Activated T-helper 2 cell treated with anti-CD3 and anti-CD28 coated beads, Interferon-gamma antibody, Interleukin-2, Interleukin-4, amounts not matched to agents 10 μg/mL and 5 μg/mL and 100 μg/mL, durations not matched to agents 14 hours and 24 hours and 36 hours (primary cell): ENCODE measurements around the gene HOXC12. TPM values are rescaled to one million over a fixed set of nuclear protein-coding genes. Genes with fewer than 3 reads are reported as not detected.

Experiments used
- DNase-seq: peaks from one replicate; pipeline ENCODE4 v3.0.0; 2021; ENCODE audit warnings: low spot score
- H3K27ac Mint-ChIP-seq: one replicate; pipeline ENCODE4 v1.8.0; 2021; ENCODE audit warnings: mixed read lengths
- H3K27me3 Mint-ChIP-seq: one replicate; pipeline ENCODE4 v1.8.0; 2021; ENCODE audit warnings: low read depth, mixed read lengths
- H3K36me3 Mint-ChIP-seq: one replicate; pipeline ENCODE4 v1.8.0; 2021; ENCODE audit warnings: low read depth, mixed read lengths
- H3K4me1 Mint-ChIP-seq: one replicate; pipeline ENCODE4 v1.8.0; 2021; ENCODE audit warnings: low read depth, mixed read lengths
- H3K4me3 Mint-ChIP-seq: one replicate; pipeline ENCODE4 v1.8.0; 2021; ENCODE audit warnings: low read depth, mild to moderate bottlenecking, moderate library complexity, mixed read lengths
- H3K9me3 Mint-ChIP-seq: one replicate; pipeline ENCODE4 v1.8.0; 2021; ENCODE audit warnings: mixed read lengths
- intact Hi-C: fragments of 100-400 bp; cut with micrococcal nuclease; formaldehyde crosslinking; loops from one replicate; pipeline ENCODE4 v1.15.1; 2023
- total RNA-seq: library from RNA; stranded (reverse); gene quantifications from 2 replicates; pipeline ENCODE4 v1.2.3, GENCODE V29; 2022

Gene HOXC12
- total RNA-seq, 1 donor from 2014 or later = not detected

- Mint-ChIP-seq H3K9me3 (no peaks in the 10 kb centered on the region), H3K4me1 (peaks cover 5% of the 10 kb centered on the region), H3K36me3 (no peaks in the 10 kb centered on the region), H3K27ac (no peak overlapping the region), H3K27me3 (peaks cover 87% of the 10 kb centered on the region), H3K4me3 (no peak overlapping the region)
- no peak for DNase-seq
- intact Hi-C loops = no loop called here
Observed at GRCh38 chr12:53980802-53981496, 26.2 kb downstream of the HOXC12 start.

DNA sequence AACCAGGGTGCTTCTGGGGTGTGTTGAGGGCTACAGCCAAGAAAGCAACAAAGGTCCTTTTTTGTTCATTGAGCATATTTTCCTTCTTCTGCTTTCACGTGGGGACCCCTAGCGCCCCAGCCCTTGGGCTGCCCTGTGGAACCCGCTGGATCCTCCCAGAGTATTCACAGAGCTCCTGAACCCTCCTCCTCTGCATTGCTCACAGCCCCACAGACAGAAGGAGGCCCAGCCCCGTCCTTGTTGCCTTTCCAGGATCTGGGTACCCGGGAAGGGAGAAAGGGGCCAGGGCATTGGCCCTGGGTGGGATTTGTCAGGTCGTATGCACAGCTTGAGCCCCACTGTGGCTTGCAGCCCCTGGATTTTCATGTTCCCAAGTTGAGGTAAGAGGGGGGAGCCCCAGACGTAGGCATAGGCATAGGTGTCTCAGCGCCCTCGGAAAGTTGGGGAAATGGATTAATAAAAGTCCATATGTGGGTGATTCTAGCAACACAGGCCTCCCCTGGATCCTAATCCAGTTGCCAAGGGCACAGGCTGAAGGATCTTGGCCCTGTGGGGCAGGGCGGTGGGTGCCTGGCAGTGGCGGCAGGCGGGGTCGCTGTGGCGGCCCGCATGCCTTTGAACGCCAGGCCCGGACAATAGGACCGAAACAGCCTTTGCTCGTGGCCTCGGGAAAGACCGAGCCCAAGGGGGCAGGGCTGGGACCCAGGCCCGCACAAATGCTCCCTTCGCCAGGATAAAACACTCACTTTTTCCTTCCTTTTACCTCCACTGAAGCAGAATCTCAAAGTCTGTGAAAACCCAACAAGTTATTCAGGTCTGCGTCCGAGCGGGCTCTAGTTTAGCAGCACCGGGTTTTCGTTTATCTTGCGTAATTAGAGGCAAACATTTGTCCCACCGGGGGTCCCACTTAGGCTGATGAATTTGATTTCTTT is 27.2 kb downstream of the HOXC12 start:
- Mint-ChIP-seq H3K9me3 (no peaks in the 10 kb centered on the region), H3K27ac (no peak overlapping the region), H3K4me3 (no peak overlapping the region), H3K4me1 (peaks cover 9% of the 10 kb centered on the region), H3K27me3 (peaks cover 88% of the 10 kb centered on the region), H3K36me3 (no peaks in the 10 kb centered on the region)
- no peak for DNase-seq
- intact Hi-C loops = no loop called here

GRCh38 chr12:53982648-53983567 is 28.2 kb downstream of the HOXC12 start:
- intact Hi-C loops = no loop called here
- no peak for DNase-seq
- Mint-ChIP-seq H3K9me3 (no peaks in the 10 kb centered on the region), H3K27me3 (peaks cover 90% of the 10 kb centered on the region), H3K4me1 (peaks cover 9% of the 10 kb centered on the region), H3K36me3 (no peaks in the 10 kb centered on the region), H3K4me3 (no peak overlapping the region), H3K27ac (no peak overlapping the region)

DNA sequence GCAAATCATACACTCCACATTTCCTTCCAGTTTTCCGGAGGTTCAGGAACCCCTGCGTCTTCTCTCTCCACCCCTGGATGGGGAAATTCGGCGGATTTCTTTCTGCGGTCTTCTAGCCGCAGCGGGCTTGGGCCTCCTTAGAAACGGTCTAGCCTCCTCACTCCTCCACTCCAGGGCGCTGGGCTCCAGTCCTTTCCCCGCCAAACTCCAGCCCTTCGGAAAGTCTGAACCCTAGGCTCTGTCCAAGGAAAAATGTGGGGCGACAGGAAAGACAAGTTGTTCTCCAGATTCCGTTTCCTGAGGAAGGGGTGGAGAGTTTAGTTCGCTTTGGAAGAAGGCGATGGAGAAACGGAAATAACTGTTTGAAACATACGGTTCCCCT is 28.9 kb downstream of the HOXC12 start:
- no peaks in the 10 kb centered on the region for H3K9me3 Mint-ChIP-seq
- H3K27me3 Mint-ChIP-seq = peaks cover 90% of the 10 kb centered on the region
- H3K4me1 Mint-ChIP-seq = peaks cover 9% of the 10 kb centered on the region
- H3K36me3 Mint-ChIP-seq = no peaks in the 10 kb centered on the region
- no peak for DNase-seq
- intact Hi-C loops = no loop called here
- no peak overlapping the region for H3K4me3 Mint-ChIP-seq
- no peak overlapping the region for H3K27ac Mint-ChIP-seq

DNA sequence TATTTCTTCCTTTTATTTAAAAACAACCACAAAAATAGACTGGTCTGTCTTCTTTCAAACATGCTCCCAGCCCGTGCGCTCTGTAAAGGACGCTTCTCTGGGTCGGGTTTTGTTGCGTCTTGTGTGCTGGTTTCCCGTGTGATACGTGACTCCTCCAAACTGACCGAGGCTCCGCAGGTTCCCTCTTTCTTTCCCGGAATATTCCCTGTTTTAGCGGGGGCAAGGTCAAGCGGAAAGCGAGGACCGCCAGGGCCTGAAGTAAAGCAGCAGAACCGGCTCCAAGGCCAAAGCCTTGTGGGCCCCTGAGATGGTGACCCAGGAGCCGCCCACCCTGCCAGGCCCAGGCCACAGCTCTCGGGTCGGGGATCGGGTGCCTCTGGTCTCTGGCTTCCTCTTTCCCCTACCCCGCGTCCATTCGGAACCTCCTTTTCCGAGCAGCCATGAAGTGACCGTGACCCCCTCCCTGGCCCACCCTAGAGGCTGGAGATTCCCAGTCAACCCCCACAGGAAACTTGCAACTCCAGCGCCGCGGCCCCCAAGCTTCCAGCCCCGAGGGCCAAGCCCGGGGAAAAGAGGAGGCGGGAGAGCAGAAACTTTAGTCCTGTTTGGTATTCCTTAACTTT is 29.4 kb downstream of the HOXC12 start:
- DNase-seq = no peak
- Mint-ChIP-seq H3K27me3 (peaks cover 90% of the 10 kb centered on the region), H3K9me3 (no peaks in the 10 kb centered on the region), H3K4me1 (peaks cover 11% of the 10 kb centered on the region), H3K36me3 (no peaks in the 10 kb centered on the region), H3K27ac (no peak overlapping the region), H3K4me3 (no peak overlapping the region)
- intact Hi-C loops = loop anchor here (2.0 kb wide), 2 partner anchors 15 to 49 kb away; partner anchors contain the start of gene HOXC5

DNA sequence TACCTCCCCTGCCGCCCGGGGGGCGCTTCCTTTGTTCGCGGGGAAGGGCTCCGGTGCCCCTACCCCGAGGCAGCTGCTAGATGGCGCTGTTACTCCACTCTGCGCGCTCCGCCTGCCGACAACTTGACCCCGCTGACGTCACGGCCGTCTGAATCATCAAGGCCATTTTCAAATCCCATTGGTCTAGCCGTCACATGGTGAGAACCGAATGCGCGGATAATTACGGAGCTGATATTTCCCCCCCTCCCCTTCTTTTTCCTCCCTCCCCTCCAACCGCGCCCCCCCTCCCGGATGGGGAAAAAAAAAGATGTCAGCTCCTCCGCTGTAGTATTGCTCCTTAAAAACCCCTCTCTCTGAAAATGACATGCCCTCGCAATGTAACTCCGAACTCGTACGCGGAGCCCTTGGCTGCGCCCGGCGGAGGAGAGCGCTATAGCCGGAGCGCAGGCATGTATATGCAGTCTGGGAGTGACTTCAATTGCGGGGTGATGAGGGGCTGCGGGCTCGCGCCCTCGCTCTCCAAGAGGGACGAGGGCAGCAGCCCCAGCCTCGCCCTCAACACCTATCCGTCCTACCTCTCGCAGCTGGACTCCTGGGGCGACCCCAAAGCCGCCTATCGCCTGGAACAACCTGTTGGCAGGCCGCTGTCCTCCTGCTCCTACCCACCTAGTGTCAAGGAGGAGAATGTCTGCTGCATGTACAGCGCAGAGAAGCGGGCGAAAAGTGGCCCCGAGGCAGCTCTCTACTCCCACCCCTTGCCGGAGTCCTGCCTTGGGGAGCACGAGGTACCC is 30.4 kb downstream of the HOXC12 start, which contains the start of gene HOXC10:
HOXC10 (plus strand) TSS at position 246 of the 791 bp plus-strand sequence; CDS start at position 360, 114 bp downstream.
- peaks cover 20% of the 10 kb centered on the region for H3K4me1 Mint-ChIP-seq
- no peaks in the 10 kb centered on the region for H3K36me3 Mint-ChIP-seq
- H3K27me3 Mint-ChIP-seq = peaks cover 90% of the 10 kb centered on the region
- intact Hi-C loops = loop anchor here (2.0 kb wide), 2 partner anchors 14 to 48 kb away; partner anchors contain the start of gene HOXC5
- peak; percentile 69 for DNase-seq
- H3K9me3 Mint-ChIP-seq = no peaks in the 10 kb centered on the region
- no peak within 1 kb of the TSS for H3K27ac Mint-ChIP-seq
- peak within 1 kb of the TSS; percentile 7 for H3K4me3 Mint-ChIP-seq

DNA sequence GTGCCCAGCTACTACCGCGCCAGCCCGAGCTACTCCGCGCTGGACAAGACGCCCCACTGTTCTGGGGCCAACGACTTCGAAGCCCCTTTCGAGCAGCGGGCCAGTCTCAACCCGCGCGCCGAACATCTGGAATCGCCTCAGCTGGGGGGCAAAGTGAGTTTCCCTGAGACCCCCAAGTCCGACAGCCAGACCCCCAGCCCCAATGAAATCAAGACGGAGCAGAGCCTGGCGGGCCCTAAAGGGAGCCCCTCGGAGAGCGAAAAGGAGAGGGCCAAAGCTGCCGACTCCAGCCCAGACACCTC is 30.9 kb downstream of the HOXC12 start:
- H3K9me3 Mint-ChIP-seq = no peaks in the 10 kb centered on the region
- H3K27ac Mint-ChIP-seq = no peak overlapping the region
- no peak overlapping the region for H3K4me3 Mint-ChIP-seq
- H3K4me1 Mint-ChIP-seq = peaks cover 21% of the 10 kb centered on the region
- H3K27me3 Mint-ChIP-seq = peaks cover 90% of the 10 kb centered on the region
- DNase-seq = no peak
- intact Hi-C loops = loop anchor here (2.0 kb wide), 2 partner anchors 13 to 47 kb away; partner anchors contain the start of gene HOXC5
- no peaks in the 10 kb centered on the region for H3K36me3 Mint-ChIP-seq

DNA sequence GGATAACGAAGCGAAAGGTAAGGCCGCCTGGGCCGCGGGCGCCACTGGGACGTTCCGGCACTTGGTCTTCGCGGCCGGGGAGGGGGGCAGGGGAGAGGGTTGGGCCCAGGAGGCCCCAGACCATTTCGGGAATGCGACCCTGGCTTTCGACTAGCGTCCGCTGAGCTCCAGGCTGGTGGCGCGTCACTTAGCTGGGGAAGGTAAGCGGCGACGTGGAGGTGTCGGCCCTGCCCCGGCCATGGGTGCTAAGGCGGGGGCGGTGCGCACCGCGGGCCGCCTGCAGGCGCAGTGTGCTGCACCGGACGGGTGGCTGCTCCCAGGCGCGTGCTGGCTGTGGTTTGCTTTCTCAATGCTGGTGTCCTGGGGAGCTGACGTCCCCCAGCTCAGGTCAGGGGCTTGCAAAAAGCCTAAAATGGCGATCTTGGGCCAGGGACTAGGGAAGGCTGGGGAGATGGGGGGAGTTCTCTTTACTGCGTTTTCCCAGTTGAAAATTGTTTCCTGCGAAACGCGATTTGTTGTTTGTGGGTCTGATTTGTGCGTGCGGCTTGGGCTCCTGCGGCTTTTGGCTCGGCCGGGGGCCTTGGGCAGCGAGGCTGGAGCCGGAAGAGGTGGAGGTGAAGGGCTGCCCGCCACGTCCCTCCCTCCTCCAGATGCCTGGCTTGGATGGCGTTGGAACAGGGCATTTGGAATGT is 31.4 kb downstream of the HOXC12 start:
- H3K27ac Mint-ChIP-seq = no peak overlapping the region
- no peak overlapping the region for H3K4me3 Mint-ChIP-seq
- H3K36me3 Mint-ChIP-seq = no peaks in the 10 kb centered on the region
- no peaks in the 10 kb centered on the region for H3K9me3 Mint-ChIP-seq
- no peak for DNase-seq
- peaks cover 21% of the 10 kb centered on the region for H3K4me1 Mint-ChIP-seq
- H3K27me3 Mint-ChIP-seq = peaks cover 90% of the 10 kb centered on the region
- intact Hi-C loops = loop anchor here (2.0 kb wide), 2 partner anchors 13 to 47 kb away; partner anchors contain the start of gene HOXC5

GRCh38 chr12:53986686-53987483 is 32.2 kb downstream of the HOXC12 start:
- intact Hi-C loops = no loop called here
- Mint-ChIP-seq H3K9me3 (no peaks in the 10 kb centered on the region), H3K36me3 (no peaks in the 10 kb centered on the region), H3K4me3 (no peak overlapping the region), H3K4me1 (peaks cover 21% of the 10 kb centered on the region), H3K27ac (no peak overlapping the region), H3K27me3 (peaks cover 90% of the 10 kb centered on the region)
- DNase-seq = no peak

GRCh38 chr12:53987787-53988230 is 33.1 kb downstream of the HOXC12 start:
- Mint-ChIP-seq H3K4me3 (no peak overlapping the region), H3K27ac (no peak overlapping the region), H3K36me3 (no peaks in the 10 kb centered on the region), H3K27me3 (peaks cover 91% of the 10 kb centered on the region), H3K4me1 (peaks cover 21% of the 10 kb centered on the region), H3K9me3 (no peaks in the 10 kb centered on the region)
- intact Hi-C loops = no loop called here
- DNase-seq = no peak
